Urinary bladder (tissue), 4 donors: ENCODE results near the gene LCK. TPM values are rescaled to one million over a fixed set of nuclear protein-coding genes. Genes with fewer than 3 reads are reported as not detected.
A peak's percentile ranks its signal among the peaks of the same experiment; 100 is the strongest.

Experiments used
- DNase-seq: peaks from one replicate; pipeline ENCODE4 v3.0.0-alpha.2; 2015; ENCODE audit errors: extremely low spot score
- H3K27ac ChIP-seq: one replicate; pipeline ENCODE4 v1.5.1; 2013; ENCODE audit warnings: low read depth, mild to moderate bottlenecking, moderate library complexity
- H3K36me3 ChIP-seq: one replicate; pipeline ENCODE4 v1.6.1; 2013; ENCODE audit warnings: mild to moderate bottlenecking, moderate library complexity; ENCODE audit not compliant: insufficient read depth
- H3K4me1 ChIP-seq: one replicate; pipeline ENCODE4 v1.6.1; 2013; ENCODE audit warnings: mild to moderate bottlenecking, moderate library complexity; ENCODE audit not compliant: insufficient read depth
- H3K4me3 ChIP-seq: one replicate; pipeline ENCODE4 v1.5.1; 2013; ENCODE audit warnings: low read depth, low read length
- WGBS: extraction: QIAGEN DNeasy Blood & Tissue Kit; methylation state at CpG from one replicate; pipeline ENCODE4 v1.1.7; 2013; 5-methylcytosine and 5-hydroxymethylcytosine counted together
- polyA plus RNA-seq: library from polyadenylated mRNA; stranded (reverse); fragments of 200-250 nt; gene quantifications from one replicate; pipeline ENCODE4 v1.2.3, GENCODE V29; 2013
- small RNA-seq: library from RNA; depleted of rRNA; stranded (forward); fragments of <200 nt; gene quantifications from one replicate; pipeline ENCODE3, GENCODE V24; 2014
- total RNA-seq: library from RNA; depleted of rRNA; stranded (reverse); fragments of >200 nt; gene quantifications from one replicate; pipeline ENCODE4 v1.2.3, GENCODE V29; 2014
- donor health status: healthy with polysubstance abuse.
- donor health status: healthy.

The LCK gene
- total and polyA plus RNA-seq, 2 donors, result 0.90 to 2.1 TPM

- H3K4me3 ChIP-seq, result no peak overlapping the region
- H3K4me1 ChIP-seq, result no peaks in the 10 kb centered on the region
- 83% methylated on average over 3 of the region's 3 CpGs for WGBS
- DNase-seq, result no peak
- no peak overlapping the region for H3K27ac ChIP-seq
- H3K36me3 ChIP-seq, result no peaks in the 10 kb centered on the region
Observed at GRCh38 chr1:32333251-32333963, 82.3 kb downstream of the LCK start.

GRCh38 chr1:32334274-32334861 is 83.3 kb downstream of the LCK start:
- 57% methylated on average over 9 of the region's 9 CpGs for WGBS
- no peaks in the 10 kb centered on the region for H3K4me1 ChIP-seq
- no peak overlapping the region for H3K4me3 ChIP-seq
- no peaks in the 10 kb centered on the region for H3K36me3 ChIP-seq
- no peak overlapping the region for H3K27ac ChIP-seq
- DNase-seq, result no peak

GRCh38 chr1:32334864-32335534 is 83.9 kb downstream of the LCK start:
- H3K36me3 ChIP-seq, result no peaks in the 10 kb centered on the region
- 4% methylated on average over 46 of the region's 46 CpGs for WGBS
- H3K27ac ChIP-seq, result no peak overlapping the region
- DNase-seq, result no peak
- peak overlapping the region; percentile 66 for H3K4me3 ChIP-seq
- H3K4me1 ChIP-seq, result no peaks in the 10 kb centered on the region

GRCh38 chr1:32335535-32335789 is 84.4 kb downstream of the LCK start:
- H3K27ac ChIP-seq, result no peak overlapping the region
- peak overlapping the region; percentile 66 for H3K4me3 ChIP-seq
- no peak for DNase-seq
- no peaks in the 10 kb centered on the region for H3K4me1 ChIP-seq
- H3K36me3 ChIP-seq, result no peaks in the 10 kb centered on the region
- 1% methylated on average over 34 of the region's 34 CpGs for WGBS

Small RNAs within 50 kb of the gene (small RNA-seq; reads per million reads assigned to genes)
- gene RF00017, result not detected
- not detected for gene RF00019

Other genes with a start within 250 kb of the LCK start
- gene KHDRBS1, start 237.4 kb upstream of the LCK start, total RNA-seq, result 84.8 TPM
- gene KHDRBS1, start 237.4 kb upstream of the LCK start, polyA plus RNA-seq, result 85.0 TPM
- gene TMEM39B, start 178.3 kb upstream of the LCK start, total RNA-seq, result 4.2 TPM
- 16.0 TPM for gene TMEM39B, start 178.3 kb upstream of the LCK start, polyA plus RNA-seq
- 27.8 TPM for gene KPNA6, start 143.2 kb upstream of the LCK start, total RNA-seq
- 17.1 TPM for gene KPNA6, start 143.2 kb upstream of the LCK start, polyA plus RNA-seq
- gene TXLNA, start 71.6 kb upstream of the LCK start, total RNA-seq, result 42.8 TPM
- gene TXLNA, start 71.6 kb upstream of the LCK start, polyA plus RNA-seq, result 33.0 TPM
- 17.3 TPM for gene CCDC28B, start 50.7 kb upstream of the LCK start, total RNA-seq
- 16.4 TPM for gene CCDC28B, start 50.7 kb upstream of the LCK start, polyA plus RNA-seq
- 3.2 TPM for gene IQCC, start 45.6 kb upstream of the LCK start, total RNA-seq
- 1.8 TPM for gene IQCC, start 45.6 kb upstream of the LCK start, polyA plus RNA-seq
- not detected for gene DCDC2B, start 42.2 kb upstream of the LCK start, total RNA-seq
- gene DCDC2B, start 42.2 kb upstream of the LCK start, polyA plus RNA-seq, result not detected
- gene TMEM234, start 28.9 kb upstream of the LCK start, total RNA-seq, result 16.1 TPM
- 12.5 TPM for gene TMEM234, start 28.9 kb upstream of the LCK start, polyA plus RNA-seq
- gene EIF3I, start 28.9 kb upstream of the LCK start, total RNA-seq, result 102 TPM
- gene EIF3I, start 28.9 kb upstream of the LCK start, polyA plus RNA-seq, result 177 TPM
- gene FAM167B, start 4.0 kb upstream of the LCK start, total RNA-seq, result 2.5 TPM
- gene FAM167B, start 4.0 kb upstream of the LCK start, polyA plus RNA-seq, result 8.2 TPM
- gene HDAC1, start 40.8 kb downstream of the LCK start, total RNA-seq, result 59.7 TPM
- 73.6 TPM for gene HDAC1, start 40.8 kb downstream of the LCK start, polyA plus RNA-seq
- 27.9 TPM for gene MARCKSL1, start 85.0 kb downstream of the LCK start, total RNA-seq
- 28.5 TPM for gene MARCKSL1, start 85.0 kb downstream of the LCK start, polyA plus RNA-seq
- 3.2 TPM for gene FAM229A, start 111.2 kb downstream of the LCK start, total RNA-seq
- gene FAM229A, start 111.2 kb downstream of the LCK start, polyA plus RNA-seq, result 7.3 TPM
- 0.79 TPM for gene TSSK3, start 111.3 kb downstream of the LCK start, total RNA-seq
- 0.73 TPM for gene TSSK3, start 111.3 kb downstream of the LCK start, polyA plus RNA-seq
- gene BSDC1, start 143.2 kb downstream of the LCK start, total RNA-seq, result 53.3 TPM
- gene BSDC1, start 143.2 kb downstream of the LCK start, polyA plus RNA-seq, result 50.4 TPM
- 0.79 TPM for gene ZBTB8B, start 213.8 kb downstream of the LCK start, total RNA-seq
- gene ZBTB8B, start 213.8 kb downstream of the LCK start, polyA plus RNA-seq, result 0.04 TPM